ENCODE results near the gene COPZ2.
A peak's percentile ranks its signal among the peaks of the same experiment; 100 is the strongest.

The COPZ2 gene

GRCh38 chr17:47994724-47995123 is 42.9 kb downstream of the COPZ2 start:
- TF ChIP-seq CTCF (conservative IDR thresholded peaks at IDR 0.05; ENCODE audit: control insufficient read depth, insufficient read depth, low read depth, low read length) = no peak
- H3K4me3 ChIP-seq (ENCODE audit: control insufficient read depth, low read depth, low read length) = no peak overlapping the region
- DNase-seq (ENCODE audit: low read depth) = no peak

- no peak for TF ChIP-seq CTCF (conservative IDR thresholded peaks at IDR 0.05; ENCODE audit: control insufficient read depth, insufficient read depth, low read depth, low read length)
- DNase-seq (ENCODE audit: low read depth) = no peak
- no peak overlapping the region for H3K4me3 ChIP-seq (ENCODE audit: control insufficient read depth, low read depth, low read length)
Measured at GRCh38 chr17:47993964-47994363, 43.6 kb downstream of the COPZ2 start.

- H3K4me3 ChIP-seq (ENCODE audit: control insufficient read depth, low read depth, low read length) = no peak overlapping the region
- no peak for TF ChIP-seq CTCF (conservative IDR thresholded peaks at IDR 0.05; ENCODE audit: control insufficient read depth, insufficient read depth, low read depth, low read length)
- DNase-seq (ENCODE audit: low read depth) = no peak
Measured at GRCh38 chr17:47993031-47993564, 44.5 kb downstream of the COPZ2 start.

DNA sequence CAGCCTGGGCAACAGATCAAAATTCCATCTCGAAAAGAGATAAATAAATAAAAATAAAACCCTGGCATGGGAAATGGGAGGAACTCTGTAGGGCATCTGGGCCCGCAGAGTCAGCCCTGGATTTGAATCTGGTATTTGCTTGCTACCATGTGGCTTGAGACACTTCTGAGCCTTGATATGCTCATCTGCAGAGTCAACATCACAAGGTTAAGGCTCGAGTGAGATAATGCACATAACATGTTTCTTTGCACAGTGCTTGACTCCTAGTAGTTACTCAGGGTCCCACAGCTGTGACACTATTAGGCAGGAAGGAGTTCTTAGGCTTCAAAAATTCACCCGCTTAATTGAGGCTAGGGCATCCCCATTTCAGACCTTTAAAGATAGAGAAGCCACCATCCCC is 45.4 kb downstream of the COPZ2 start:
- no peak for TF ChIP-seq CTCF (conservative IDR thresholded peaks at IDR 0.05; ENCODE audit: control insufficient read depth, insufficient read depth, low read depth, low read length)

GRCh38 chr17:47990962-47991731 is 46.5 kb downstream of the COPZ2 start:
- TF ChIP-seq CTCF (conservative IDR thresholded peaks at IDR 0.05; ENCODE audit: control insufficient read depth, insufficient read depth, low read depth, low read length) = no peak
- DNase-seq (ENCODE audit: low read depth) = peak; percentile 36
- H3K4me3 ChIP-seq (ENCODE audit: control insufficient read depth, low read depth, low read length) = no peak overlapping the region

More for the DNA sequence above, 45.4 kb downstream of the COPZ2 start:
- DNase-seq (ENCODE audit: low read depth) = no peak
- no peak overlapping the region for H3K4me3 ChIP-seq (ENCODE audit: control insufficient read depth, low read depth, low read length)

DNA sequence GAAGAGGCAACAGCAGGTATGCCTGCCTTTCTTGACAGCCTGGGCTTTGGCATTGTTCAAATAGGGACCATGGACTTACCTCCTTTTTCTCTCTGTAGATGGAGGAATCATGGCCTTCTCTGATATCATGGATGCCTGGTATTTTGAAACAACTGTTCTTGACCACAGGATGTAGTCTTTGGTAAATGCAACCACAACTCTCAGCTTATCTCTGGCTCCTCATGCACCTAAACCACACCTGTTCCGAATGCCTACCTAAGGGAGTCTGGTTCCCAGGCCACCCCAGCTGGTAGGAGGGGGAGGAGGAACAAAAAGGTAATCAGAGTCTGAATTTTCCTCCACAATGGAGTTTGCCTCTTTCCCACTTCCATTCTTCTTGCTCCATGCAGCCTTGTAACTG is 47.9 kb downstream of the COPZ2 start:
- H3K4me3 ChIP-seq (ENCODE audit: control insufficient read depth, low read depth, low read length) = no peak overlapping the region
- no peak for DNase-seq (ENCODE audit: low read depth)
- no peak for TF ChIP-seq CTCF (conservative IDR thresholded peaks at IDR 0.05; ENCODE audit: control insufficient read depth, insufficient read depth, low read depth, low read length)
